HG03575 (cell line): ENCODE measurements around the gene SSX2IP.

Experiments used
- ATAC-seq: cut with Tn5 transposase; IDR thresholded peaks from one replicate; pipeline ENCODE4 v1.9.1; 2021; ENCODE audit not compliant: unreplicated experiment, insufficient number of reproducible peaks, low FRiP score; ENCODE audit errors: extremely low read depth

The SSX2IP gene

DNA sequence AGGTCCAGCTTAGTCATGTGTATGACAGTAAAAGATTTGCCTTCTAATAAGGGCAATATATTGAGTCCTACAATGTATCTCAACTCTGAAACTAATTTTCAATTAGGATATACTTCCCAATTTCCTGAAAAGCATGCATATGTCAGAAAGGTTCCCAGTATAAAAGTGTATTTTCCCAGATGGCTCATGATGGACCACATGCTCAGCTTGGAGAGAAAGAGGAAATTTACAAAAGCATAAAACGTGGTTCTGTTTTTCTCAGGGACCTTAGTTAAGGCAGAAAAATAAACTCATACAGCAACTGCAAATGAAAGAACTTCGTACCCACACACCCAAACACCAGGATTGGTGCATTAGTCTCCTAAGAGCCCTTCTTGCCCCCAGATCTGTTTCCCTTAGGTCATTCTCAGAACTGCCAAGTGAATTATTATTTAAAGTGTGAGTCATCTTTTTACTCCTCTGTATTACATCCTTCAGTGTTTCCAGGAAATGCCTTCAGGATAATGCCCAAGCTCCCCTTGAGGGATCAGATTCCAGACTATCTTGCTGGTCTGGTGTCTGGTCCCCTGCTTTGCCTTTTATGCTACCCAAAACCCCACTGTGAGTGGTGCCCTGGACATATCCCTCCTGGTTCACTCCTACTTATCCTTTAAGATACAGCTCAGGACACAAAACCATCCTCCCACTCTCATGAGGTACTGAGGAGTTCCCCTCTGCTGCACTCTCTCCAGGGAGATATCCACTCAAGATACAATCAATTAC is 57.4 kb downstream of the SSX2IP start:
- no peak for ATAC-seq

GRCh38 chr1:84632137-84632536 is 58.1 kb downstream of the SSX2IP start:
- no peak for ATAC-seq

- no peak for ATAC-seq
Observed at GRCh38 chr1:84624876-84625275, 65.4 kb downstream of the SSX2IP start.

GRCh38 chr1:84621553-84621952 is 68.7 kb downstream of the SSX2IP start:
- no peak for ATAC-seq

DNA sequence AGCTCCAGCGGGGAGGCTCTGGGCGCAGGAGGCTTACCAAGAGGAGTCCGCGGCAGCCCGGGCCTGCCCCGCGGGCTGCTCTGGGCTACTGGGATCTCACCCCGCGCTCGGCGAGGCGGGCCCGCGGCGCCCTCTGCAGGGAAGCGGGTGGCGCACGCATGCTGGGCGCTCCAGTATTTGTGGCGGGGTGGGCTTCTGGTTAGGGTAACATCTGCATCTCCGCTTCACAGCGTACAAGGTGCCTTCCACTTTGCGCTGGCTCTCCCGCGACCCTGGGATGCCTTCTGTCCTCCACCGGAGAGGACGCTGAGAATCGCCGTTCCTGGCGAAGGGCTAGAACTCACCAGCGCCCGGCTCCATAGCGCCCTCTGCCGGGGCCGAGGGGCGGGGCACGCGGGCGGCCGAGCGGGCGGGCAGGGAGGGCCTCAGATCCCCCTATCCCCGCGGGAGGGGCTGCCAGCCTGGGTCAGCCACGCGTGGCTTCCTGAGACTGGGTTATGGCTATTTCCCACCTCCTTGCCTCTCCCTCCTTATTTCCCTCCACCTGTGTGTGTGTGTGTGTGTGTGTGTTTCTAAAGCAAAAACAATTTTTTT is 69.4 kb downstream of the SSX2IP start:
- peak; percentile 66 for ATAC-seq

DNA sequence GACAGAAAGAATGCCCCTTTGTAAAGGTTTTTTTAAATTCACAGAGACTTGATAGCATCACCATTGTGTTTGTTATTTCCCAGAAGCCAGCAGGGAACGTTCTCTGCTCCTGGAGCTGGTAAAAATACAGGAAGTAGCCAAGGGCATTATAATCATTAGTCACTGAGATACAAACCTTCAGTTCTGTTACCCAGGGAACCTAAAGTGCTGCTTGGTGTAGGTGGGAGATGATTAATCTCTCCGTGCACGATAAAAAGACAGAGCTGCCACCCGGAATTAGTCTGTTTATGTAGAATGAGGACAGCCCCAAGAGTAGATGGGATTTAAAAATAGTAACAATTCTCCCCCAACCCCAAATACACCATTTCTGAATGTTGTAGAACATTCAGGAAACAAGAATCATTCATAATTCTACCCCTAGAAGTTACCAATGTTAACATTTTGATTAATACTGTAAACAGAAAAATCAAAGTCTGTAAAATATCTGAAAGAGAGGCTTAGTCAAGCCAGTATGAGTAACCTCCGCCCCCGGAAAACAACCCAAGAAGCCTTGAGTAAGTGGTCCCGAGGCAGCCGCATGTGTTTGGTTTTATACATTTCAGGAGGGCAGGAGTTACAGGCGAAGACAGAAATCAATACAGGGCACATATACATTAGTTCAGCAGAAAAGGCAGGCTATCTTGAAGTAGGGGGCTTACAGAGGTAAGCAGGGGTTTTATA is 70.7 kb downstream of the SSX2IP start:
- no peak for ATAC-seq

GRCh38 chr1:84617349-84617748 is 72.9 kb downstream of the SSX2IP start:
- no peak for ATAC-seq

- ATAC-seq = no peak
Observed at GRCh38 chr1:84615790-84616189, 74.5 kb downstream of the SSX2IP start.

DNA sequence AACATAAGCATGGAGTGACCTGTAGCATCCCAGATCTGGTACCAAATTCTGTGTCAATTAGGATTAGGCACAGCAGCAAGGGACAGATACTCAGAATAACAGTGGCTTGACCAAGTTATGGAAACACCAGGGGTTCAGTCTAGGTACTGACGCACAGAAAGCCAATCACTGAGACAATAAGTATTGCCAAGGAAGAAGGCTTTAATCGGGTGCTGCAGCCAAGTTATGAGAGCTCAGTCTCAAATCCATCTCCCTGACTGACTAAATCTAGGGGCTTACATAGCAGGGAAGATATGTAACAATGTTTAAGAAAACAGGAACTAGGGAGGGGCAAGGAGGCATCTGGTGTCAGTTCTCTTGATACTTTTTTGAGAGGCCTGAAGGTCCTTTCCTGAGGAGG is 76.4 kb downstream of the SSX2IP start:
- ATAC-seq = no peak

DNA sequence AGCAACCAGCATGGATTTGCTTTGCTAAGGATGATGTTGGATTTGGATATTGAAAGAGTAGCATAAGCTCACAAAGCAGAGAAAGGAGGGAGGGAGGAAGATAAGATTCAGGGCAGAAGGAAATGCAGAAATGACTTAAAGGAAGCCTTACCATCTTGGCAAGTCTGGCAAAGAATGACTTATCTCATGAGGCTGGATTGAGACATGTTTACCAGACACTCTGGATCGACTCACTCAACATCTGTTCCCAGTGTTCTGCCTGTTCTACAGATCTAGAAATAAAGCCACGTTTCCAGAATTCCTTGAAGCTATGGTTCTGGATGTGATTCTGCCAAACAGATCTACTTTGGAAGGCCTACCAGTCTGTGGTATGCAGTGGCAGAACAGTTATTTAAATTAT is 77.2 kb downstream of the SSX2IP start:
- ATAC-seq = no peak

DNA sequence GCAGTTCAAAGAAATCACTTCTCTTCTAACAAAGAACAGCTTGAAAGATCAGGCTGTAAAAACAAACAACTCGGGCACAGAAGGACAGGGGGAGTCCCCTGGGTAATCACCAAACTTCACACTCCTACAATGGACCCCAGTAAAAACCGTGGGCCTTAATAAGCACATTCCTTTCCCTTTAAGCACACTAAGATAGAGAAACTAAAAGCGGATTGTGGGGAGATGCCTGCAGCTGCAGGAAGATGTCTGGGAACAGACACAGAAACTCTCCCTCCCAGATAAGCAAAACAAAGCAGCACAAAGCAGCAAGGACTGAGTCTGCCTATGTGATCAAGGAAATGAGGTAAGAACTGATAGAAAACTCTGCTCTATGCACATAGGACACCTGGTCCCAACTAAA is 78.5 kb downstream of the SSX2IP start:
- ATAC-seq = no peak

DNA sequence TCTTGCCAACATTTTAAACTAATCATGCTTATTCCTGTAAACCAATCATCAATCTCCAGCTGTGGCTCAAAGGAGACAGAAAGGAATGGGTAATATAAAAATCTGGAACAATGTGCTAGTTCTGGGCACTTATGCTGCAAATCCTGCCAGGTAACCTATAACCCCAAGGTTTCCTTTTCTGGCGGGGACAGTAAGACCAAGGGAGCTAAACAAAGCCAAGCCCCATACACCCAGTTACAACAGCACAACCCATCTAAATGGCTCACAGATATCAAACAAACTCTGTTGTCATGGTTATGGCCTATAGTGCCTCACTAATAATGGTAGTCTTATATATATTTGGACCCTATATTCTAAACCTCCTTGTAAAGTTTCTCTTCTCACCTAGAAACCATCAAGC is 79.2 kb downstream of the SSX2IP start:
- no peak for ATAC-seq

GRCh38 chr1:84606977-84607376 is 83.3 kb downstream of the SSX2IP start:
- ATAC-seq = no peak

DNA sequence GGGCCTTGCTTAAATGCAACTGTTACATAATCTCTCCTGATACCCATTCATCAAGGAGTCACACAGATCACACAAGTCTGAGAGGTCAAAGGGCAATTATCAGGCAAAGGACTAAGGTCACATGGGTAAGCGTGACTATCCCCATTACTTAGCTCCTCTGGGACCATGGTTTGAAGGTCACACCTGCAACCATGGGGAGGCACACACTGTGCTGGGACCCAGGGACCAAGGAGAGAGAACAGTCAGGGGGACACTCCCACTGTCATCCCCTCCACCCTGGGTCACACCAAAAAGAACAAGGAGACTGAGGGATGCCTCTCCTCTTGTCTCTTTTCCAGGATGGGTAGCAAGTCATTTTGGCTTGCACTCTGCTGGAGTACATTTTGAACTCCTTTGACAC is 85.1 kb downstream of the SSX2IP start:
- no peak for ATAC-seq

GRCh38 chr1:84603941-84604830 is 86.1 kb downstream of the SSX2IP start:
- no peak for ATAC-seq

DNA sequence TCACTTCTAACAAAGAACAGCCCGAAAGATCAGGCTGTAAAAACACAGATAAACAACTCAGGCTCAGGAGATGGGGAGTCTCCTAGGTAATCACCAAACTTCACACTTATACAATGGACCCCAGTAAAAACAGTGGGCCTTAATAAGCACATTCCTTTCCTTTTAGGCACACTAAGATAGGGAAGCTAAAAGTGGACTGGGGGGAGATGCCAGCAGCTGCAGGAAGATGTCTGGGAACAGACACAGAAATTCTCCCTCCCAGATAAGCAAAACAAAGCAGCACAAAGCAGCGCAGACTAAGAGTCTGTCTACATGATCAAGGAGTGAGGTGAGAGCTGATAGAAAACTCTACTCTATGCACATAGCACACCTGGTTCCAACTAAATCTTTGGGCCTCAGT is 87.0 kb downstream of the SSX2IP start:
- no peak for ATAC-seq

- no peak for ATAC-seq
Observed at GRCh38 chr1:84600796-84601195, 89.5 kb downstream of the SSX2IP start.

- peak; percentile 82 for ATAC-seq
Observed at GRCh38 chr1:84598846-84599741, 91.2 kb downstream of the SSX2IP start.
